HG03378 (cell line): ENCODE results near the gene GSTA4.

Experiments used
- ATAC-seq: cut with Tn5 transposase; IDR thresholded peaks from one replicate; pipeline ENCODE4 v1.9.1; 2021; ENCODE audit warnings: mild to moderate bottlenecking, moderate library complexity; ENCODE audit not compliant: unreplicated experiment

The GSTA4 gene

GRCh38 chr6:52995089-52995912 is at the start of gene GSTA4:
GSTA4 (minus strand) TSS chr6:52995284; CDS start chr6:52994243, 1,041 bp downstream.
- ATAC-seq, result peak; percentile 91

GRCh38 chr6:53044572-53044971 is 49.5 kb upstream of the GSTA4 start:
- ATAC-seq, result no peak

GRCh38 chr6:53044071-53044470 is 49.0 kb upstream of the GSTA4 start:
- ATAC-seq, result no peak

- no peak for ATAC-seq
Measured at GRCh38 chr6:53043581-53043980, 48.5 kb upstream of the GSTA4 start.

GRCh38 chr6:53042112-53042511 is 47.0 kb upstream of the GSTA4 start:
- ATAC-seq, result no peak

- no peak for ATAC-seq
Measured at GRCh38 chr6:53041356-53041755, 46.3 kb upstream of the GSTA4 start.

- no peak for ATAC-seq
Measured at GRCh38 chr6:53038596-53038995, 43.5 kb upstream of the GSTA4 start.

GRCh38 chr6:53038141-53038540 is 43.1 kb upstream of the GSTA4 start:
- ATAC-seq, result no peak

GRCh38 chr6:53035549-53036213 is 40.6 kb upstream of the GSTA4 start:
- no peak for ATAC-seq

- no peak for ATAC-seq
Measured at GRCh38 chr6:53033764-53034163, 38.7 kb upstream of the GSTA4 start.

- ATAC-seq, result no peak
Measured at GRCh38 chr6:53032849-53033248, 37.8 kb upstream of the GSTA4 start.

GRCh38 chr6:53031281-53031680 is 36.2 kb upstream of the GSTA4 start:
- no peak for ATAC-seq

- no peak for ATAC-seq
Measured at GRCh38 chr6:53029761-53030160, 34.7 kb upstream of the GSTA4 start.

GRCh38 chr6:53029257-53029656 is 34.2 kb upstream of the GSTA4 start:
- no peak for ATAC-seq

- no peak for ATAC-seq
Measured at GRCh38 chr6:53028467-53028866, 33.4 kb upstream of the GSTA4 start.

- no peak for ATAC-seq
Measured at GRCh38 chr6:53027131-53027718, 32.1 kb upstream of the GSTA4 start.

- no peak for ATAC-seq
Measured at GRCh38 chr6:53026526-53026925, 31.4 kb upstream of the GSTA4 start.

GRCh38 chr6:53023323-53023722 is 28.2 kb upstream of the GSTA4 start:
- no peak for ATAC-seq

GRCh38 chr6:53020005-53020744 is 25.1 kb upstream of the GSTA4 start:
- no peak for ATAC-seq

GRCh38 chr6:53018446-53018845 is 23.4 kb upstream of the GSTA4 start:
- ATAC-seq, result no peak

GRCh38 chr6:53015486-53015885 is 20.4 kb upstream of the GSTA4 start:
- no peak for ATAC-seq
